Retina (tissue), 1 donor: ENCODE data around the gene WDR18.
"Not testable (repeated sequence)": the region's sequence is repeated elsewhere in the genome, so short reads cannot be mapped to it uniquely, and the experiment has no call there.

Experiments
- DNase-seq: peaks from one replicate; pipeline ENCODE4 v3.0.0-alpha.2; 2016

The WDR18 gene

GRCh38 chr19:1009981-1010538 is 25.9 kb downstream of the WDR18 start:
- no peak for DNase-seq

- no peak for DNase-seq
Observed at GRCh38 chr19:1010586-1011510, 26.7 kb downstream of the WDR18 start.

DNA sequence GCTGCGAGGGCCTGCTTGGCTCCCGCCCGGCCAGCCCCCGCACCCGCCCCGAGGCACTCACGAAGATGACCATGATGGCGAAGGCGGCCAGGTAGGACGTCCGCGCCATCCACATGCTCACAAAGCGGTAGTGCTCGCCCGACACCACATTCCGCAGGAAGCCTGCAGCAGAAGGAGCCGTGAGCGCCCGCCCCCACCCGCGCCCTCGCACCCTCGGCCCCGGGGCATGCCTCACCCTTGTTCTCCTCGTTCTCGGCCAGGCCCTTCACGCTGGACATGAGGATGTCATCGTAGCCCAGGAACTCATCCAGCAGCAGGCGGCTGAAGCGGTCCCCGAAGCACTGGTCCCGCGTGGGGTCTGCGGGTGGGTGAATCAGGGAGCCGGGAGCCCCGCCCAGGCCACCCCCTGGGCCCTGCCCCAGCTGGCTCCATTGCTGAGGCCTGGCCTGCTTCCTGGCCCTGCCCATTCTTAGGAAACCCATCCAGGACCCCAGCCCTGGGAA is 27.7 kb downstream of the WDR18 start:
- DNase-seq: no peak

DNA sequence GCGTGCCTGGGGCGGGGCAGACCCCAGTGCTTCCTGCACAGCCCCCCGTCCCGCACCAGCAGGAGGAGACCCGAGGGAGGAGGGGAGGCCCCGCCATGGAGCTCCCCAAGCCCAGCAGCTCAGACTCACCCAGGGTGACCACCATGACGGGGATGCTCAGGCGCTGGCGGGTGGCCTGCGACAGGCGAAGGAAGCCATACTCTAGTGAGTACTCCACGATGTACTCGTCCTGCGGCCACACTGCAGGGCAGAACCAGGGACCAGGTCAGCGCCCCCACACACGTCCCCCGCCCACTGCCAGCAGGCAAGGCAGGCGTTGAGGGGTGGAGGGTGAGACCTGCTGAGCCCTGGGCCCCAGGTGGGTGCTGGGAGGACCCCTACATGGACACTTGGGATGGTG is 28.2 kb downstream of the WDR18 start:
- DNase-seq: no peak

GRCh38 chr19:1013218-1013617 is 29.1 kb downstream of the WDR18 start:
- DNase-seq: no peak

DNA sequence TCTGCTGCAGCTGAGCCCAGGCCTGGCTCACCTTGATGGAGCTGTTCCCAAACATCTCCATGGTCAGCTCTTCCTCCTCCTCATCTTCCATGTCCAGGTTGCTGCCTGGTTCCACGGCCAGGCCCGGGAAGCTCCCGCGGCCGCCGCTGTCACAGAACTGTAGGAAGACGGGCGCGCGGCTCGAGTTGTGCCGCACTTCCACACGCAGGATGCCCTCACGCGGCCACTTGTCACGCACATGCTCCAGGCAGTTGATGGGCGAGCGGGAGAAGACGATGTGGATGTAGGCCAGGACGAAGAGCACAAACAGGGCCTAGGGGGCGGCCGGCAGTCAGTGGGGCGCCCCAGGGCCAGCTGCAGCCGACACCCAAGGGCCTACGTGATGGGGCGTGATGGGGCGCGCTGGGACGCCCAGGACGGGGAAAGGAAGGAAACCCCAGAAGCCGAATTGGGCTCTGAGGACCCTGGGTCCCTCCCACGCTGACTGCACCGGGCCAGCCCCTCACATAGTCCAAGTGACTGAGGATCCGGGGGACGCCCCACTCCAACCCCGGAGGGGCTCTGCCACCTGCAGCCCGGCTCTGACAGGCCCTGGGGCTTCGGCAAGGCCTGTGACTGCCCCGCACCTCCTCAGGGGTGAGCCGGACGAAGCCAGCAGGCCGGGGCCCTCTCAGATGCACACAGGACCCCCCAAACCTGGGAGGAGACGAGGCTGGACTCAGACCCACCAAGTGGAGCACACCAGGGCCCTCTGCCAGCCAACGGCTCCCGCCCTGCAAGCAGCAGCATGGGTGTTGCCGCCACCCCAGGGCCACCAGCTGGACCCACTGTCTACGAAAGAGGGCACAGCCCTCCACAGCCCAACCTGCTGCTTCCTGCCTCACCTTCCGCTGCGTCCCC is 30.3 kb downstream of the WDR18 start:
- no peak for DNase-seq

- no peak for DNase-seq
Observed at GRCh38 chr19:1015061-1015781, 31.1 kb downstream of the WDR18 start.

DNA sequence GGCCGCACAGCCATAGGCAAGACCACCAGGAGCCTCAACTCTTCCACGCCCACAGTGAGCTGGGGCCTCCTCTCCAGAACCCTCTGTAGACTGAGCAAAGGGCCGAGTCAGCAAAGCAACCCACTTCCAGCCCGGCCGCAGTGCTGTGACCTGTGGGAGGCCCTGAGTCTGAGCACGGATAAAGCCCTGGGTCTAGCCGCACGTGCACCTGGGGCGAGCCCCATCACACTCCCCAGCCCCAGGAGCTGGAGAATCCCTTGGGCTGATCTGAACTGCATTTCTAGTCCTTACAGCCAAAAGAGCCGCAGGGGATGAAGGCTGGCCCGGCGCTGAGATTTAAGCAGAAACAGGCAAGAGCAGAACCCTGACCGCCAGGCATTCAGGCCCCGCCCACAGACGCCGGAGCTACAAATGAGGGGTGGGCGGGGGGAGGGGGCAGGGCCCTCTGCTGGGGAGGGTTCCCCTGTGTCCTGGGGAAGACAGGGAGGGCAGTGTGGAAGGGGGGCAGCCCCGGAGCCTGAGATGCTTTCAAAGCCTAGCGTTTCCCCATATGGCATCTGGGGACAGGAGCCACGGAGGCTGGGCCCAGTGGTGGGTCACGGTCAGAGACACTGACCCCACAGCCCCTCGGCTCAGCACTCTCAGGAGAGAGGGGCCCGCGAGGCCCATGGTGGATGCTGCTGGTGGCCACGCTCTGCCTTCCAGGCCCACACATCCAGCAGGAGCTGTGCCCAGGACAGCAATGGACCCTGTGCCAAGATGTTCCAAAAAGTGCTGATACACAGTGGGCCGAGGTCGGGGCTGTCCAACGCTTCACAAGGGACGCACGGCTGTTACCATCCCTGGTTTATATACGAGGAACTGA is 31.9 kb downstream of the WDR18 start:
- peak; percentile 58 for DNase-seq

DNA sequence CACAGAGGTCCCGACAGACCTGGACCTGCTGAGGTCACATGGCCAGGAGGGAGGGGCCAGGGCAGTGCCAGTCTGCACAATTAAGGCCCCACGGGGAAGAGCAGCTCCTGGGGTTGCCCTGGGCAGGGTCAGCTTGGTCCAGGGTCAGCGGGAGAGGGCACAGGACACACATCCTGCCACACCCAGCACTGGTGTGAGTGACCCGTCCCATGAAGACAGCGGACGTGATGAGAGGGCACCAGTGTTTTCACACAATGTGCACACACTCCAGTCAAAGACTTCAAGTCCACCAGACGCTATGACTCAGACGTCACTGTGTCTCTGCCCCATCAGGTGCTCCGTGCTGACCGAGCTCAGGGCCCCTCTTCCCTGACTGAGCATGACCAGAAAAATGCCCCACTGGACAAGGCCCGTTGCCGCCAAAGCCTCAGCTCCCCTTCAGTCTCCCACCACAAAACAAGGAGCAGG is 32.5 kb downstream of the WDR18 start:
- DNase-seq: peak; percentile 47

DNA sequence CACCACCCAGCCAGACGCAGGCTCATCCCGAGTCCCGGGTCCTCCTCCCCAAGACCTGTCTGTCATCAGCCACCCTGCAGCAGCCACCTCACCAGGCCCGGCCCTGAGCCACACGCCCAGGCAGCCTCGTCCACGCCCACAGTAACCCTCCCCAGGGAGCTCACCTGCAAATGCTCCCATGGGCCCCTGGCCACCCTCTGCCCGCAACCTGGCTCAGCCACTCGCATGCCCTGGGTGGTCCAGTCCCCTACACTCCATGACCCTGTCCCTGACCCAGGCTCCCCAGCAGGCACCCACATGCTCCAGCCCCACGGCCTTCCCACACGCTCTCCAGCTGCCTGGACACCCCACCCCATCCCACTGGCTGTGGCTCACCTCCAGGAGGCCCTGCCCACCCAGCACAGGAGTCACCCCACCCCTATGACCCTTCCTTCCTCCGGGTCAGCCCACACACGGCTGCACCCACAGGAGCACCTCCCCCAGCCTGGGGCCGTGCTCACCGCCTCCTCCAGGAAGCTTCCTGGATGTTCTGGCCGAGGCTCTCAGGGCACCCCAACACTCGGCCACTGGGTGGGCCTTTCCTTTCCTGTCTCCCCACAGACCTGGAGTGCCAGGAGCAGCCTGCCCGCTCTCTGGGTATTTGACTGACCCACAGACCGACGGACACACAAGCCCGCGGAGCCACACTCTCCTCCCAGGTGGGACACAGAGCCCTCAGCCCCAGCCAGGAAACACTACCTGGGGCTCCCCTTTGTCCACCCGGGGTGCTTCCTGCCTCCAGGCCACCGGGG is 33.2 kb downstream of the WDR18 start:
- DNase-seq: no peak

DNA sequence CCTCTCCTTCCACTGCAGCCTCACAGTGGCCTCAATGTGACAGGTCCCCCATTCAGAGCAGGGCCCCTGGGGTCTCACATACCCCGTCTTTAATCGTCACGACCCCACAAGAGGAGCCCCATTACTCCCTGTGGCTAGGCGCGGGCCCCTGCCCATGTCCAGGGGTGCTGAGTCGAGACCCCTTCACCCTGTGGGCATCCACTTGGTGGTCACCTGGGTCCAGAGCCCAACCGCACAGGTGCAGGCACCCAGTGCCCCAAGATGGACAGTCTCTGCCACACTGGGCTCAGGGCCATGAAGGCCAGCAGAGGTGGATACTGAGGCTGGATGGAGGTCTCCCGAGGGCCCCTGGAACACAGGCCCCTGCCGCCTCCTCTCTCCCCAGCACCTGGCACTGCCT is 33.8 kb downstream of the WDR18 start:
- DNase-seq: no peak

DNA sequence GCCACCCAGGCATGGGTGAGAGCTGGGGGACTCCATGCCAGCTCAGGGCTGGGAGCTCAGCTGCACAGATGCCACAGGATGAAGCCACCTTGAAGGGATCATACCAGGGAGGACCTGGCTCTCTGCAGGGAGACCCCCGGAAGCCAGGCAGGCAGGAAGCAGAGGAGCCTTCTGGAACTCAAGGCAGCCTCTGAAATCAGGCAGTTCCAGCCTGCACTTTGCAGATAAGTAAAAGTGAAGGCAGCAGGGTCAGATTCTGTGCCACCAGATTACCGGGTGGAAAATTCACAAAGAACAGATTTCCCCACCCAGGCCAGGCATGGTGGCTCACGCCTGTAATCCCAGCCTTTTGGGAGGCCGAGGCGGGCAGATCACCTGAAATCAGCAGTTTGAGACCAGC is 34.2 kb downstream of the WDR18 start:
- no peak for DNase-seq

- DNase-seq: no peak
Observed at GRCh38 chr19:1018932-1019615, 34.9 kb downstream of the WDR18 start.

- no peak for DNase-seq
Observed at GRCh38 chr19:1019616-1019961, 35.4 kb downstream of the WDR18 start.

GRCh38 chr19:1019980-1020867 is 36.1 kb downstream of the WDR18 start:
- DNase-seq: no peak

DNA sequence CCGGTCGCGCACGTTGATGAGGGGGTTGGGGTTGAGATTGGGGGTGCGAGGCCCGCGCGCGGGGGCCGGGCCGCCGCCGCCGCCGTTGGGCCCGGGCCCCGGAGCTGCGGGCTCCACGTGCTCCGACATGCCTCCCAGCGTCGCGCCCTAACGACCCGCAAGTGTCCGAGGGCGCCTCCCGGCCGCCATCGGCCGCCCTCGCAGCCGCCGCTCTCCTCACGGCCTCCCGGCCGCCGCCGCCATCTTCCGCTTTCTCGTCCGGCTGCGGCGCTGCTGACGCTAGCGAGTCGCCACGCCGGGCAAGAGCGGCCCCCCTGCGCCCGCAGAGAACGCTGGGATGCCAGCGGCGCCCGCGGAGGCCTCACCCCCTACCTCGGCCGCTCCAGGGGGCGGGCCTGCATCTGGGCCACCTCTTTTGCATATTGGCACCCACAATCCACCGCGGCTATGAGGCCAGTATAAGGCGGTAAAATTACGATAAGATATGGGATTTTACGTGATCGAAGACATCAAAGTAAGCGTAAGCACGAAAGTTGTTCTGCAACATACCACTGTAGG is 36.8 kb downstream of the WDR18 start, which contains the start of gene TMEM259:
TMEM259 (minus strand) TSS at position 256 of the 558 bp plus-strand sequence; CDS start at position 129, 127 bp downstream.
- DNase-seq: peak; percentile 98

DNA sequence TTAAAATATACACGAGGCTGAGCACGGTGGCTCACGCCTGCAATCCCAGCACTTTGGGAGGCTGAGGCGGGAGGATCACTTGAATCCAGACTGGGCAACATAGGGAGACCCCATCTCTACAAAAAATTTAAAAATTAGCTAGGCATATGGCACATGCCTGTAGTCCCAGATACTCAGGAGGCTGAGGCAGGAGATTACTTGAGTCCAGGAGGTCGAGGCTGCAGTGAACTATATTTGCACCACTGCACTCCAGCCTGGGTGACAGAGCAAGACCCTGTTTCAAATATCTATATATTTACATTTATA is 39.7 kb downstream of the WDR18 start:
- not testable (repeated sequence) for DNase-seq

- DNase-seq: not testable (repeated sequence)
Observed at GRCh38 chr19:1025080-1025479, 40.9 kb downstream of the WDR18 start.
